Measurements from ENCODE around the gene FAR2.

DNA sequence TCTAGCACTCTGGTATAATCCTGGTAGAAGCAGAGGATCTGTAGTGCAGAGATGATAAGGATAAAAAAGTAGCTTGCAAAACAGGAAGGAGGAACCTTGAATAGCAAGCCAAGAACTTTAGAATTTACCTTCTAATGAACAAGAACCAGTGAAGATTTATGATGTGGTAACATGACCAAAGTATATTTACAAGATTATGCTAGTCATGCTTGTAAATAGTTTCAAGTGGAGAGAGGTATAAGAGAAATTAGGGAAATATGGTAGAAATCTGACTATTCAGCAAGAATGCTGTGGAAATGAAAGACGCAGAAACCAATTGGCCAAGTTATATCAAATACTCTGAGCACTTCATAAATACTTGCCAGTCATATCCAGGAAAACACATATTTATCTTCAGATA is 184.1 kb downstream of the FAR2 start:
- TF ChIP-seq POLR2A (IDR thresholded peaks at IDR 0.05), result no peak
- TF ChIP-seq, protein P1, sequence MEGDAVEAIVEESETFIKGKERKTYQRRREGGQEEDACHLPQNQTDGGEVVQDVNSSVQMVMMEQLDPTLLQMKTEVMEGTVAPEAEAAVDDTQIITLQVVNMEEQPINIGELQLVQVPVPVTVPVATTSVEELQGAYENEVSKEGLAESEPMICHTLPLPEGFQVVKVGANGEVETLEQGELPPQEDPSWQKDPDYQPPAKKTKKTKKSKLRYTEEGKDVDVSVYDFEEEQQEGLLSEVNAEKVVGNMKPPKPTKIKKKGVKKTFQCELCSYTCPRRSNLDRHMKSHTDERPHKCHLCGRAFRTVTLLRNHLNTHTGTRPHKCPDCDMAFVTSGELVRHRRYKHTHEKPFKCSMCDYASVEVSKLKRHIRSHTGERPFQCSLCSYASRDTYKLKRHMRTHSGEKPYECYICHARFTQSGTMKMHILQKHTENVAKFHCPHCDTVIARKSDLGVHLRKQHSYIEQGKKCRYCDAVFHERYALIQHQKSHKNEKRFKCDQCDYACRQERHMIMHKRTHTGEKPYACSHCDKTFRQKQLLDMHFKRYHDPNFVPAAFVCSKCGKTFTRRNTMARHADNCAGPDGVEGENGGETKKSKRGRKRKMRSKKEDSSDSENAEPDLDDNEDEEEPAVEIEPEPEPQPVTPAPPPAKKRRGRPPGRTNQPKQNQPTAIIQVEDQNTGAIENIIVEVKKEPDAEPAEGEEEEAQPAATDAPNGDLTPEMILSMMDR (IDR thresholded peaks at IDR 0.05), result no peak
